ENCODE results near the gene TMEM247. TPM values are rescaled to one million over a fixed set of nuclear protein-coding genes. Genes with fewer than 3 reads are reported as not detected.

TMEM247 gene
- total RNA-seq, 1 donor from 2014 or later, result not detected

- no peak overlapping the region for H3K4me3 Mint-ChIP-seq (ENCODE audit: unreplicated experiment)
Measured at GRCh38 chr2:46444732-46445131, 34.6 kb upstream of the TMEM247 start.

GRCh38 chr2:46445556-46445955, 33.8 kb upstream of the TMEM247 start:
- H3K9ac ChIP-seq (ENCODE audit: low read length), result no peak overlapping the region
- TF ChIP-seq EZH2 (IDR thresholded peaks at IDR 0.05; ENCODE audit: insufficient read depth, low read length), result no peak
- no peak for TF ChIP-seq CTCF (IDR thresholded peaks at IDR 0.05; ENCODE audit: insufficient read depth, low read depth, low read length)
- H3K36me3 ChIP-seq (ENCODE audit: insufficient read depth, low read length), result no peaks in the 10 kb centered on the region
- no peak overlapping the region for H2AFZ ChIP-seq (ENCODE audit: low read depth, low read length)
- no peaks in the 10 kb centered on the region for H4K20me1 ChIP-seq (ENCODE audit: insufficient read depth, low read length)
- Mint-ChIP-seq H3K4me3 (ENCODE audit: unreplicated experiment) (no peak overlapping the region), H3K27me3 (ENCODE audit: low read depth, unreplicated experiment) (peaks cover 3% of the 10 kb centered on the region), H3K36me3 (ENCODE audit: low read depth, unreplicated experiment) (no peaks in the 10 kb centered on the region), H3K4me1 (ENCODE audit: low read depth, unreplicated experiment) (no peaks in the 10 kb centered on the region), H3K27ac (ENCODE audit: unreplicated experiment) (no peak overlapping the region), H3K9me3 (ENCODE audit: unreplicated experiment) (peaks cover 5% of the 10 kb centered on the region)
- FAIRE-seq (no peak), DNase-seq (ENCODE audit: low read depth) (no peak)
- peaks cover 3% of the 10 kb centered on the region for H3K27me3 ChIP-seq (ENCODE audit: insufficient read depth, low read length)
- H3K4me3 ChIP-seq (ENCODE audit: insufficient read depth, low read depth, low read length), result no peak overlapping the region
- H3K4me1 ChIP-seq (ENCODE audit: insufficient read depth, low read length), result no peaks in the 10 kb centered on the region
- H3K79me2 ChIP-seq (ENCODE audit: insufficient read depth, low read length), result no peaks in the 10 kb centered on the region
- no peak overlapping the region for H3K4me2 ChIP-seq (ENCODE audit: low read length)
- H3K27ac ChIP-seq (ENCODE audit: low read depth, low read length), result no peak overlapping the region
- no peaks in the 10 kb centered on the region for H3K9me3 ChIP-seq (ENCODE audit: insufficient read depth, low read depth, low read length)

More at GRCh38 chr2:46444732-46445131, 34.6 kb upstream of the TMEM247 start:
- Histone ChIP-seq H3K79me2 (ENCODE audit: insufficient read depth, low read length) (no peaks in the 10 kb centered on the region), H3K4me2 (ENCODE audit: low read length) (no peak overlapping the region), H3K9me3 (ENCODE audit: insufficient read depth, low read depth, low read length) (no peaks in the 10 kb centered on the region), H3K27me3 (ENCODE audit: insufficient read depth, low read length) (peaks cover 3% of the 10 kb centered on the region), H3K36me3 (ENCODE audit: insufficient read depth, low read length) (no peaks in the 10 kb centered on the region), H4K20me1 (ENCODE audit: insufficient read depth, low read length) (no peaks in the 10 kb centered on the region), H3K27ac (ENCODE audit: low read depth, low read length) (no peak overlapping the region), H2AFZ (ENCODE audit: low read depth, low read length) (no peak overlapping the region), H3K4me3 (ENCODE audit: insufficient read depth, low read depth, low read length) (no peak overlapping the region), H3K9ac (ENCODE audit: low read length) (no peak overlapping the region), H3K4me1 (ENCODE audit: insufficient read depth, low read length) (no peaks in the 10 kb centered on the region)
- Mint-ChIP-seq H3K27ac (ENCODE audit: unreplicated experiment) (no peak overlapping the region), H3K36me3 (ENCODE audit: low read depth, unreplicated experiment) (no peaks in the 10 kb centered on the region), H3K27me3 (ENCODE audit: low read depth, unreplicated experiment) (peaks cover 7% of the 10 kb centered on the region), H3K9me3 (ENCODE audit: unreplicated experiment) (peaks cover 5% of the 10 kb centered on the region), H3K4me1 (ENCODE audit: low read depth, unreplicated experiment) (no peaks in the 10 kb centered on the region)
- FAIRE-seq (no peak), DNase-seq (ENCODE audit: low read depth) (no peak)
- TF ChIP-seq EZH2 (IDR thresholded peaks at IDR 0.05; ENCODE audit: insufficient read depth, low read length) (no peak), CTCF (IDR thresholded peaks at IDR 0.05; ENCODE audit: insufficient read depth, low read depth, low read length) (no peak)

GRCh38 chr2:46446871-46447568, 32.3 kb upstream of the TMEM247 start:
- H3K9me3 Mint-ChIP-seq (ENCODE audit: unreplicated experiment), result peaks cover 5% of the 10 kb centered on the region
- Histone ChIP-seq H3K4me3 (ENCODE audit: insufficient read depth, low read depth, low read length) (no peak overlapping the region), H3K79me2 (ENCODE audit: insufficient read depth, low read length) (no peaks in the 10 kb centered on the region), H4K20me1 (ENCODE audit: insufficient read depth, low read length) (no peaks in the 10 kb centered on the region), H3K9ac (ENCODE audit: low read length) (no peak overlapping the region), H2AFZ (ENCODE audit: low read depth, low read length) (no peak overlapping the region), H3K27ac (ENCODE audit: low read depth, low read length) (no peak overlapping the region), H3K9me3 (ENCODE audit: insufficient read depth, low read depth, low read length) (no peaks in the 10 kb centered on the region), H3K4me2 (ENCODE audit: low read length) (no peak overlapping the region), H3K36me3 (ENCODE audit: insufficient read depth, low read length) (no peaks in the 10 kb centered on the region), H3K4me1 (ENCODE audit: insufficient read depth, low read length) (no peaks in the 10 kb centered on the region), H3K27me3 (ENCODE audit: insufficient read depth, low read length) (no peaks in the 10 kb centered on the region)
- FAIRE-seq (no peak), DNase-seq (ENCODE audit: low read depth) (no peak)
- TF ChIP-seq CTCF (IDR thresholded peaks at IDR 0.05; ENCODE audit: insufficient read depth, low read depth, low read length) (no peak), EZH2 (IDR thresholded peaks at IDR 0.05; ENCODE audit: insufficient read depth, low read length) (no peak)
- no peak overlapping the region for H3K4me3 Mint-ChIP-seq (ENCODE audit: unreplicated experiment)
- H3K27ac Mint-ChIP-seq (ENCODE audit: unreplicated experiment), result no peak overlapping the region
- no peaks in the 10 kb centered on the region for H3K36me3 Mint-ChIP-seq (ENCODE audit: low read depth, unreplicated experiment)
- H3K4me1 Mint-ChIP-seq (ENCODE audit: low read depth, unreplicated experiment), result no peaks in the 10 kb centered on the region
- peaks cover 8% of the 10 kb centered on the region for H3K27me3 Mint-ChIP-seq (ENCODE audit: low read depth, unreplicated experiment)

All from astrocyte (in vitro differentiated cells and primary cell).